Testis (tissue), 2 donors: Measurements from ENCODE around the gene R3HDM4.

ENCODE experiments used
- POLR2A ChIP-seq: fragments of 450-650 bp; IDR thresholded peaks from one replicate; pipeline ENCODE4 v1.6.1; 2017; ENCODE audit warnings: antibody characterized with exemption, mild to moderate bottlenecking, moderate library complexity
- TF ChIP-seq, protein P1 (sequence below), 3 experiments: fragments of 450-650 bp in 2 of 3; fragments of 200-600 bp in 1 of 3; sonication (generic) in 1 of 3; IDR thresholded peaks; one replicate each; pipeline ENCODE4 v1.5.1; 2016 to 2019; ENCODE audit warnings: antibody characterized with exemption in 3 of 3, mild to moderate bottlenecking in 2 of 3, moderate library complexity in 1 of 3

GRCh38 chr19:898663-899062, 14.4 kb downstream of the R3HDM4 start:
- TF ChIP-seq, protein P1, sequence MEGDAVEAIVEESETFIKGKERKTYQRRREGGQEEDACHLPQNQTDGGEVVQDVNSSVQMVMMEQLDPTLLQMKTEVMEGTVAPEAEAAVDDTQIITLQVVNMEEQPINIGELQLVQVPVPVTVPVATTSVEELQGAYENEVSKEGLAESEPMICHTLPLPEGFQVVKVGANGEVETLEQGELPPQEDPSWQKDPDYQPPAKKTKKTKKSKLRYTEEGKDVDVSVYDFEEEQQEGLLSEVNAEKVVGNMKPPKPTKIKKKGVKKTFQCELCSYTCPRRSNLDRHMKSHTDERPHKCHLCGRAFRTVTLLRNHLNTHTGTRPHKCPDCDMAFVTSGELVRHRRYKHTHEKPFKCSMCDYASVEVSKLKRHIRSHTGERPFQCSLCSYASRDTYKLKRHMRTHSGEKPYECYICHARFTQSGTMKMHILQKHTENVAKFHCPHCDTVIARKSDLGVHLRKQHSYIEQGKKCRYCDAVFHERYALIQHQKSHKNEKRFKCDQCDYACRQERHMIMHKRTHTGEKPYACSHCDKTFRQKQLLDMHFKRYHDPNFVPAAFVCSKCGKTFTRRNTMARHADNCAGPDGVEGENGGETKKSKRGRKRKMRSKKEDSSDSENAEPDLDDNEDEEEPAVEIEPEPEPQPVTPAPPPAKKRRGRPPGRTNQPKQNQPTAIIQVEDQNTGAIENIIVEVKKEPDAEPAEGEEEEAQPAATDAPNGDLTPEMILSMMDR (IDR thresholded peaks at IDR 0.05) = no peak
- no peak for TF ChIP-seq POLR2A
